ENCODE results near the gene TPK1.
"Not testable (repeated sequence)": the region's sequence is repeated elsewhere in the genome, so short reads cannot be mapped to it uniquely, and the experiment has no call there.

TPK1 gene

DNA sequence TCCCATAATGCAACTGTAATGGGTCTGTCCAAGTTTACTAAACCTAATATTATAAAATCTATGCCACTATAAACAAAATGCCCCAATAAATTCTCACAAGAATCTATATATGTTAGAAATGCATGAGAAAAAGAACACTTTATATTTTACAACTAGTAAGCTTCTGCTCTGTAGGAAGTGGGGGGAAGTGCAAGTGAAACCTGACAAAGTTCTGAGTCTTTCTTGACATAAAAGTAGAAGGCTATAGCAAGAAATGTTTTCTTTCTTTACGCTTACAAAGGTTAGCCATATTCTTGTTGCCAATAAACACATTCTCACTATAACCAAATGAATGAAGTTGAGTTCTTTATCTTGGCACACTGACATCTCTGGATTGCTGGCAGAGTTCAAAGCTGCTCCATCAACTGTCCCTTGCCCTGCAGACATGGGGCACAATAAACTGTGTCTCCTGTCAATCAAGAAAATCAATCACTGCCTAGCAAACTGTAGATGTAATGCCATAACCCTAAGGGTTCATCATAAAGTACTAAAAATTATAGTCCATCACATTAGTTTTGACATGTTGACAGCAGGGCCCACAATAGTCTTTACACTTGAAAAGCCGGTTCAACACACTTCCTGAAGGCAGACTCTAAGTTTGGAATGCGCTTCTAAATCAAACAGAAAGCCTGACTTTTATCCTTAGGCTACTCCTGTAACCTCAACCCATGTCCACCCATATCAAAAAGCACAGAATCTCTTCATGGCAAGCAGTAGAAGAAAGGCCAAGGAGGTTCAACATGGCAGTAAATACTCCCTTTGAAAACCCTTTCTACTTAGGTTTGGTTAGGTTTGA, 58.6 kb downstream of the TPK1 start:
- no peak for DNase-seq

DNA sequence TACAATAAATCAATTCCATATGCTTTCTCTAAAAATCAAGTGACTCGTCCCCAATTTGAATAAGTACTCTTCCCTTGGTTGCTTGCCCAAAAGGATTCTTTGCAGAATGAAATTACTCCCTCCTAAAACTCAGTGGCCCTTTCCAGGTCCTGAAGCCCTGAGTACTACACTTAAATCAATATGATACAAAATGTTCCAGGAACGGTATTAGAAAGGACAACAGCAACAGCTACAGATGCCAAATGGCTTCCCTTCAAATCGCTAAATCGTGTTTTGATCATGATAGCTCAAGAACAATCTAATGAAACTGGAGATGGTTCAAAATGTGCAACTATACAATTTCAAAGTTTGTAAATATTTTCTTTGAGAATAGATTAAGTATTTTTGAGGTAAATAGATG, 59.4 kb downstream of the TPK1 start:
- no peak for DNase-seq

DNA sequence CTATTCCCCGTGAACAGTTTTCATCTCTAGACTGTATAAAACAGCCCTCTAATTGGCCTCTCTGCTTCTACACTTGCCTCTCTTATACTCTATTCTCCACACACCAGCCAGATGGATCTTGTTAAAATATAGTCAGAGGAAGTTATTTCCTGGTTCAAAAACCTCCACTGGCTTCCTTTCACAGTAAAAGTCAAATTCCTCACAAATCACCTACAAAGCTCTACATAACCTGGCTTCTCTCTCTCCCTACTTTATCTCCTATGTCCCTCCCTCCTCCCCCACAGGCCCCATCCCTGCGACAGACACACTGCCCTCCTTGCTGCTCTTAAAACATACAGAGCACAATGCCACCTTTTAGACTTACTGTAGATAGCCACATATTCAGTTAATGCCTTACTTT, 60.1 kb downstream of the TPK1 start:
- DNase-seq: no peak

DNA sequence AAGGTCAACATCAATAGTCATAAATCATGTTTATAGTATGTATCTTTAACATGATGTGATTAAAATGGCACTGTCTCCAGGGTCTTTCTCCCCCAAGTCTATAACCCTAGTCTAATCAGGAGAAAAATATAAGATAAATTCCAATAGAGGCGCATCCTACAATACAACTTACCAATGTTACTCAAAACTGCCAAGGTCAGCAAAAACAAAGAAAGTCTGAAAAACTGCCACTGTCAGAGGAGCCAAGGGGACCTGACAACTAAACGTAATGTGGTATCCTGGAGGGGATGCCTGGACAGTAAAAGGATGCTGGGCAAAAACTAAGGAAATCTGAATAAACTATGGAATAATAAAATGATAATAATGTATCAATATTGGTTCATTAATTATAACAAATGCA, 63.9 kb downstream of the TPK1 start:
- no peak for DNase-seq

DNA sequence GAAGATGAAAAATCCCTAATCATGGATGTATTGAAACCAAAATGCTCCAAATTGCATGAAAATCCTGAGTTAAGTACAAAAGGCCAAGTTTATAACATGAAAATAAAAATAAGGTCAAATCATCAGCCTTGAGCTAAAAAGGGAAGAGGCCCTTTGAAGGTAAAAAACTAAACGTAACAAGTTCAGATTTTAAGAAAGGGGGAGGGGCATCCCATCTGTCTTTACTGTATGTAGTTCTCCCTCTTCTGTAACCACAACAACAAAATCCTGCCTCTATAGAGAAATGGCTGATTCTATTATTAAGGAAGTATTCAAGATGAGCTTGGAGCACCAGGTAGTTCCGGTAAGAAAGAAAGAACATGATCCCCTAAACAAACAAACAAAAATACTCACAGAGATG, 64.7 kb downstream of the TPK1 start:
- DNase-seq: no peak

DNA sequence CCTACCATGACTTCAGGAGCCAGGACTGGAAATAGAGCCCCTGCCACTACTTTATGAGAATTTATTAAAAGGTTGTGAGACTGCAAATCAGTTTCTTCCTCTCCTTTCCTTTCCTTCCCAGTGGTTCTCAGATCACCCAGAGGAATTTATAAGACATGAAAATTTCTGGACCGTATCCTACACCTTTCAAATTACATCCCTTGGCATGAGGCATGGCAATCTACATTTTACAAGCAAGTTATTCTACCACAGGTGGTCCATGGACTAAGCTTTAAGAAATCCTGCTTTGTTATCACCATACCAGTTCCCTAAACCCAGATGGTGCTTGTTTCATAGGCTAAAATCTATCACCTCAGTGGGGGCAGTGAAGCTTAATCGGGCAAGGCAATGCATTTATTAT, 66.5 kb downstream of the TPK1 start:
- DNase-seq: no peak

DNA sequence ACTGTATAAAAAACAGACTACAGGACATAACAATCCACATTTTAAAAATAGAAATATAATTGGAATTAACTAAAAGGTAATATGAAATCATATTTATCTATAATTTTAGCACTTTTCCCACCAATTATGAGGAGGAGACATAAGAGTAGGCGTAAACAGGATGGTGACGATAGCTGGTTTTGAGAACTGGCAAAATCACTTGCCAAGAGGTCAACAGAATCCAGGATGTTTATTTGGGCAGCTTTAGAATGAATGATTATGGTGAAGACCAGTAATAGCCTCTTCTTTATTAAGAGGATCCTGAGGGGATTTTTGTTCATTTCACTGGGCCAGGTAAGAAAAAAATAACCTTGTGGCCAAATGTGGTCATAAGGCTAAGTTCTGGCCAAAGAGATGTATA, 67.2 kb downstream of the TPK1 start:
- no peak for DNase-seq

DNA sequence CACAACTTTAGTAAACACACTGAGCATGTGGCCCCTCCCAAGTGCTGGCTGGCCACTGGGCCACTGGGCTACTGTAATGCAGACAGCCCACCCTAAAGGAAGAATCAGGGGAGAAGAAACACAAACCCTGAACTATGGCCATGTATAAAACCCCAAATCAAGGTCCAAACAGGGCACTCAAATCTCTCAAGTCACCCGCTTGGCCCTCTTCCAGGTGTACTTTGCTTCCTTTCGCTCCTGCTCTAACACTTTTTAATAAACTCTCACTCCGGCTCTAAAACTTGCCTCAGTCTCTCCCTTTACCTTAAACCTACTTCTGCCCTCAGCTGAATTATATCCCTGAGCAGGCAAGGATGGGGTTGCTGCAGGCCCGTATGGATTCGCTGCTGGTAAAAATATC, 72.6 kb downstream of the TPK1 start:
- no peak for DNase-seq

DNA sequence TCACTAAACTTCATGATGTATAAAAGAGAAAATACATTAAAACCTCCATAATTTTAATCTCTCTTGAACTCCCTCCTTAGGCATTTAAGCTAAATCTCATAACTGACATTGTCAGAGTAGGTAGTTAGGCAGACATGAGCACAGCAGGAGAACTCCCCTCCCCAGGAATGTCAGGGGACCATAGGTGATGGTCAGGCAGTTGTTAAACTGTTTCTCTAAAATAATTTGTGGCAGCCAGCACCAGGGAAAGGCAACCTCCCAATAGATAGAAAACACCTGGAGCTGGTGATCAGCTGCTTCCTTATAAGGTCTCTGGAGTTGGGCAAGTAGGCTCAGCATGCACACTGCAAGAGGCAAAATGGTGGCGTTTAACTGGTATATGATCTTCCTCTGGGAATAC, 73.0 kb downstream of the TPK1 start:
- DNase-seq: no peak

DNA sequence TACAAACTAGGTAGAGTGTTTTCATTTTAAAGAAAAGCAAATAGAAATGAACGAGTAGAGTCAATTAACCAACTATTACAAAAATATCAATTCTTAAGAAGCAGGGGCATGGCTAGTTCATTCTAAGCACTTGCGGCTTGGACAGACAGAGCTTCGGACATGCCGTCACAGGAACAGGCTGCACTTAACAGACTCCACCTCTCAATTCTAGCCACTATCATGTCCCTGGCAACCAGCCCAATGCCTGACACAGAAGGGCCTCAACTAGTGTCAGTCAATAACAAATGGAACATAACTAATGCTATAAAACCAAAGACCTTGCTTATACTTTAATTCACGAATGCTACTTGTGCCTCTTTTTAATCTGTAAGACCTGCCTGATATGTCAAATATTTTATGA, 74.4 kb downstream of the TPK1 start:
- no peak for DNase-seq

DNA sequence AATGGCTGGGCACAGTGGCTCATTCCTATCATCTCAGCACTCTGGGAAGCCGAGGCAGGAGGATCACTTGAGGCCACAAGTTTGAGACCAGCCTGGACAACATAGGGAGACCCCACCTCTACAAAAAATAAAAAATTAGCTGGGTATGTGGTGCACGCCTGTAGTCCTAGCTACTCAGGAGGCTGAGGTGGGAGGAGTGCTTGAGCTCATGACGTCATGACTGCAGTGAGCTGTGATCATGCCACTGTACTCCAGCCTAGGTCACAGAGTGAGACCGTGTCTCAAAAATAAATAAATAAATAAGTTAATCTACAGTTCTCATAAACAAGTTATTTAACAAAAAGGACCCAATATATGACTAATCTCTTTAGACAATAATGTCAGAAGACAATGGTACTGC, 76.2 kb downstream of the TPK1 start:
- DNase-seq: no peak

DNA sequence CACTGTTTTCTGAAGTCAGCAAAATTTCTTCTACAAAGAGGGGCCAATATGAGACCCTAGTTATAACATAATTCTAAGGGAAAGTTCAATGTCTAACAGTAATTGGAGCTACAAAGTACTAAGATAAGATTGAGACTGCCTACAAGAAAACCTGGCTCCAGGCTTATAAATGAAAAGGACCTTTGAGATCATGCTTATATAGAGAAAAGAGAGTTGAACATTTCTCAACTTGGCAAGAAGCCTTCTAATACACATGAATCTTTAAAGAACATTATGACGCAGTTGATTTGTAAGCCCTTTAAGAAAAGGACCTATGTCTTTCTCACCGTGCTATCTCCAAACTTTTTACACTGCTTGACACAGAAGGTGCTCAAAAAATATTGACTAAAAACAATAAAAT, 87.9 kb downstream of the TPK1 start:
- DNase-seq: no peak

DNA sequence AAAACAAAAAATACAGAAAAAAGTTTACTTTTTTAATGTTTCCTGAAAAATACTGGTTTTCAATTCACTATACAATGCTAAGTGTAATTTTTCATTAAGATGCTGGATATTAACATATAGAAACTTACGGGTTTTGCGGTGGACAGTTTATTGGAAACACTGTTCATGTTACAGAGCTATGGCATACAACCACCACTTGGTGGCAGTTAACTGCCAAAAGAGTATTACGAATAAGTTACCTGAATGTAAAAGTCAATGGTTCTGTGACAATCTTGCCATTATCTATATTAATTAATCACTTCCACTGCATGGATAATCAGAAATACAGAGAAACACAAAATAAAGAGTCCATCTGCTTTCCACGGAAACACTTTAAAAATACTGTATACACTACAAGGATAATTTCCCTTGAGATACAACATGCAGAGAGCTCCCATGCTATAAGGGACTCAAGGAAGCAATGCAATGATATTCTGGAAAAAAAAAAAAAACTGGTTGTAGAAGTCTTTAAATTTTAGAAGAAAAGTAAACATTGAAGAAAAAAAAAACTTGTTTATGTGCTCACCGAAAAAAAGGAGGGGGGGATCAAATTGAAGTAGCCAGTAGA, 97.0 kb downstream of the TPK1 start:
- peak in 1 of 2 donors; percentile 12 for DNase-seq

DNA sequence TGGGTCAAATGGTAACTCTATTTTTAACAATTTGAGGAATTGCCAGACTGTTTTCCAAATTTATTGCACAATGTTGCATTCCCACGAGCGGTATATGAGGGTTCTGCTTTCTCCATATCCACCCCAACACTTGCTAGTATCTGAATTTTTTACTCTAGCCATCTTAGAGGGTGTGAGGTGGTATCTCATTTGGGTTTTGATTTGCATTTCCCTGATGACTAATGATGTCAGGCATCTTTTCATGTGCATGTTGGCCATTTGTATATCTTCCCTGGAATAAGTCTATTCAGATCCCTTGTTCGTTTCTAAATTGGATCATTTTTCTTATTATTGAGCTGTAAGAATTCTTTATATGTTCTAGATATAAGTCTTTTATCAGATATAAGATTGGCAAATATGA, 97.7 kb downstream of the TPK1 start:
- DNase-seq: no peak

DNA sequence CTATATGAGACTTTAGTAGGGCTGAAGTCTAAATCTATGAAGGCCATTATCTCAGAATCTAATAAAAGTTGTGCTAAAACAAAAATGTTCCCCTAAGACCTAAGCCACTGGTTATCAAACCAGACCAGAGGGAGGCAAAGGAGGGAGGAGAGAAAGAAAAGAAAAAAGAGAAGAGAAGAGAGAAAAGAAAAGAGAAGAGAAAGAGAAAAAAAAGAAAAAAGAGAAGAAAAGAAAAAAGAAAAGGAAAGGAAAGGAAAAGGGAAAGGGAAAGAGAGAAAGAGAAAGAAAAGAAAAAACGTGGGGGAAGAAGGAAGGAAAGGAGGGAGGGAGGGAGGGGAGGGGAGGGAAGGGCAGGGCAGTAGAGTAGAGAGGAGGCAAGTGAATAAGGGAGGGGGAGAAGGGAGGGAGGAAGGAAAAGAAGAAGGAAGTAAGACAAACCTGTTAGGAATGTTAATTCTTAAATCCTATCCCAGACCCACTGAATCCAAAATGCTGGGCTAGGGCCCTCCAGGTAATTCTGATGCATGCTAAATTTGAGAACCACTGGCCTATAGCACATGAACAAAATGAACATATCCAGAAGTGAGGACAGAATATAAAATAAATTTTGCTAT, 98.9 kb downstream of the TPK1 start:
- no peak for DNase-seq

DNA sequence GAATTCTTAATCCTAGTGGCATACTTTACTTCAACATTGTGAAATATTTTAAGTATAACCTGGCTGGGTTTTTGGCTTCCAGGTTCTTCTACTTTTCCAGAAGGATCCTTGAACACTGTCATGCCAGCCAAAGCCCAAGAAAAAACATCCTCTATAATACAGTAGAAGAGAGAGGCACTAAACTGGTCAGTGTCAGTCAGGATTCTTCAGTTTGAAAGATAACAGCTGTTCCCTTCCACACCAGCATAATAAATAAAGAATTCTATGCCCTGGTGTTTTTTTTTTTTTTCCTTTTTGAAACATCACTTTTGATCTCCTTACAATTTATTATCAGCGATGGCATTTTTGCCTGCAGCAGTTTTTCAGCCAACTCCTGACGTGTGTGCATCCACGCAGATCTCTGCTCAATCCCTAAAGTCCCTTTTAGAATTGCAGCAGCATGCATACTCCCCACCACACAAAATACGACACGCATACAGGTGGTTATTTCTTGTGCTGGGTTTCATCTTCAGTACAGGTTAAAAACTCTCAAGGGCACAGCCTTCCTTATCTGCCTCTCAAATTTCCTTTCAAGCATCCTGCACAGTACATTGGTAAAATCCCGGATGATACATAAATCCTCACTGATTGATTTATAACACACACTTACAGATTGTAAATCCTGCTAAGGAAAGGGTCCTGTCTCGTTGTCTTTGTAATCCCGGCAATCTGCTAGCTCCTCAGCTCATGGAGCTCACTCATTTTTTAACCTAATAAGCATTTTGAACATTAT, 100.2 kb downstream of the TPK1 start:
- no peak for DNase-seq

DNA sequence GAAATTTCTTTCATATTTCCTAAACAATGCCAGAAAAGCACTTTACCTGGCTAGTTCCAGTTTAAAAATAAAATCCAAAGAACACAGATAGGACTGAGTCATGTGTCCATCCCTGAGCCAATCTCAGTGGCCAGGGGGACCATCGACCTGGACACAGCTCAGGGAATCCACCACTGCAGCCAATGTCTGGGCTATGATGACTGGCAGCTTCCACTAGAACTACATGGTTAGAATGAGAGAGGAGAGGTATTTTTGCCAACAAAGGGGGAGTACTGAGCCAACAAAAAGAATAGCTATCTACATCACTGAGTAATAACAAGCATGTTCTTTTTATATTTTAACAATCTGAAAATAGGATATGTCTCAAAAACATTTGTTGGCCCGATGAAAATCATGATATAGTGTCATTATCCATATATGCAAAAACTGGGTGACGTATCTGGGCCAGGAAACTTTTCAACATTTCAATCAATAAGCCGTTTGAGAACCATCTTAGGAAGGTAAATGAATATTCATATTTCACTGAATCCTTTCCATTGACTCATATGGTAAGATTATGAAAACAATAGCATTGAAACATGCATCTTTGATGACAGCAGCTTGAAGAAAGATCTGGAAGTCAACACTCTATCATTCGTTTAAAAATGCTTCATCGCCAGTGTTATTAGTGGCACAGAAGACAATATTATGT, 104.0 kb downstream of the TPK1 start:
- DNase-seq: no peak

DNA sequence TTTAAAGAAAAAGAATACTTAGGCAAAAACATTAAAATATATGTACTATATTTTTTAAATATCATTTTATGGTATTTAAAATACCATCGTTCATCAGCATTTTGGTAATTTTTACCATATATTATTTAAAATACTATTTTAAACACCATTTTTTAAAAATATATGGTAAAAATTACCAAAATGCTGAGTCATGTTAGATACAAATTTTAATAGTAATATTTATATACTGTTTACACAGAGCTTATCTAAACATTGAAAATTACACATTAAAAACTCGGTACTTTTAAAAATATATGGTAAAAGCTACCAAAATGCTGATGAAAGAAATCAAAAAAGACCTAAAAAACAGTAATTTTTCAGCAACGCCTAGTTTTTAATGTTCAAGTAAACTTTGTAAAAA, 105.6 kb downstream of the TPK1 start:
- no peak for DNase-seq

DNA sequence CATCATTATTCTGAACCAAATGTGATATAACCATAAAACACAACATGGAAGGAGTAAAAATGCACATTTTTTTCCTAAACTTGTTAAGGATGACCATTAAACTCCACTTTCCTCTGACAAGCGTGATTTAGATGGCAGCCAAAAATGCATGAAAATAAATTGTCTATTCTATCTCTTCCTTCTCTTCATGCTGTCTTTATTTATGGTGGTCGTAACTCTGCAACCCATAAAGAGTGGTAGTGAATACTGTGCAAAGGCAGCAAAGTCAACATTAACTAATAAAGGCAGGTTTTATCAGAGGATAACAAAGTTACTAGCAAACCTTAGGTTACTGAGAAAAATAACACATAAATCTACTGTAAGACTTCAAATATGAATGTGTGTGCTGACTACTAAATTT, 106.6 kb downstream of the TPK1 start:
- no peak for DNase-seq

DNA sequence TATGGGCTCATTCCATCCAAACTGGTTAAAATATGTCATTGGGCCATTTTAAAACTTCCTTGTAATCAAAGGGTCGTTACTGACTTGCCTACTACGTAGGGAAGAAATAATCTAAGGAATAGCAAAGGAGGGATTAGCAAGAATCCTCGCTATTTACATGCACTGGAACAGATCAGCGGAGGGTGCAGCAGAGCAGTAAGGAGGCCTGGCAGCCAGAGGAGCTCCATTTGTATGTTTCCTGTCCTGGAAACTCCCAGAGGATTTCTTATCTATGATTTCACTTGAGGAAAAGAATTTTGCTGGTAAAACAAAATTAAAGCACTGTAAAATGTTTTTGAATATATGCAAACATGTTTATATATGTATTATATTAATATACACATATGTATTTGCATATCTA, 107.3 kb downstream of the TPK1 start:
- no peak for DNase-seq

DNA sequence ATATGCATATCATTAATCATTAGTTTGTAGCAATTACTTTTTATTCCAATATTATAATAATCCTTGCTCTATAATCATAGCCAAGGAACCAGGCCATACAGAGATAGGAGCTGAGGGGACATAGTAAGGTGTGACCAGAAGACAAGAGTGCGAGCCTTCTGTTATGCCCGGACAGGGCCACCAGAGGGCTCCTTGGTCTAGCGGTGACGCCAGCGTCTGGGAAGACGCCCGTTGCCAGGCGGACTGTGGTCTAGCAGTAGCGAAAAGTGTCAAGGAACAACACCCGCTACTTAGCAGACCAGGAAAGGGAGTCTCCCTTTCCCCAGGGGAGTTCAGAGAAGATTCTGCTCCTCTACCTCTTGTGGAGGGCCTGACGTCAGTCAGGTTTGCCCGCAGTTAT, 109.0 kb downstream of the TPK1 start:
- not testable (repeated sequence) for DNase-seq

DNA sequence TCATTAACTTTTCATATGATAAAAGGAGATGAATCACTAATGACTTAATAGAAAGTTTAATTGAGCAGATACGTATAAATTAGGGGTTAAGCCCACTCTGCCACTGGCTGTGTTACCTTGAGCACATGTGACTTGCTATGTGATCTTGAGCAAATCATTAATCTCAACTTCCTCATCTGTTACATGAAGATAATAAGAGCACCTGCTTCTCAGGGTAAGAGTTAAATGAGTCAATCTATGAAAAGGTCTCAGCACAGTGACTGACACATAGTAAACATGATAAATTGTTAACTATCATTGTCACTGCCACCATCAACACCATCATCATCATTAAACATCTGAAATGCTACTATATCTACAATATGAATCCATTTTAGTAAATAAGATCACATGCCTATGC, 110.8 kb downstream of the TPK1 start:
- DNase-seq: no peak

DNA sequence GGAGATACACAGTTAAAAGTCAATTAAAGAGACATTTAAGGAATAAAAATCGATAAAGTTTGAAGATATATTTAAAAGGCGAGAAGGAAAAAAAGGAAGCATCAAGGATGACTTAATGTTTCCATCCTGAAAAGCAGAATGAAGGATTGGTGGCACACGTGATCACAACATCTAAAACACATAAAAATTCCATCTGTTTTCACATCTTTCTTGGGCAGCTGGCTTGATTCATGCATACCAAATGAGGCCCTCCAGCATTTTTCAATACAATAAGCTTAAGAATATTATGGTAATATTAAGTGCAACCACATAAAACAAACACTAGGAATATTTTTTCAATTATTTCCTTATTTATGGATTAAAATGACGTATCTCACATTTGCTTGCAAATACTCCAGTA, 112.6 kb downstream of the TPK1 start:
- DNase-seq: no peak
